Subcutaneous adipose tissue (tissue), 4 donors: ENCODE data around the gene RAP1GDS1. TPM values are rescaled to one million over a fixed set of nuclear protein-coding genes. Genes with fewer than 3 reads are reported as not detected.

Experiments
- total RNA-seq, 4 donors: library from RNA; depleted of rRNA; stranded (reverse); fragments of >200 nt; gene quantifications; one replicate each; pipeline ENCODE4 v1.1.0, GENCODE V29; 2016
- TF ChIP-seq, protein P1 (sequence below): fragments of 450-650 bp; IDR thresholded peaks from one replicate; pipeline ENCODE4 v1.5.1; 2016; ENCODE audit warnings: low read depth, mild to moderate bottlenecking, control low read depth, antibody characterized with exemption, moderate library complexity

The RAP1GDS1 gene
- total RNA-seq, 4 donors from 2014 or later, result 32.2 to 62.4 (median 40.3) TPM

DNA sequence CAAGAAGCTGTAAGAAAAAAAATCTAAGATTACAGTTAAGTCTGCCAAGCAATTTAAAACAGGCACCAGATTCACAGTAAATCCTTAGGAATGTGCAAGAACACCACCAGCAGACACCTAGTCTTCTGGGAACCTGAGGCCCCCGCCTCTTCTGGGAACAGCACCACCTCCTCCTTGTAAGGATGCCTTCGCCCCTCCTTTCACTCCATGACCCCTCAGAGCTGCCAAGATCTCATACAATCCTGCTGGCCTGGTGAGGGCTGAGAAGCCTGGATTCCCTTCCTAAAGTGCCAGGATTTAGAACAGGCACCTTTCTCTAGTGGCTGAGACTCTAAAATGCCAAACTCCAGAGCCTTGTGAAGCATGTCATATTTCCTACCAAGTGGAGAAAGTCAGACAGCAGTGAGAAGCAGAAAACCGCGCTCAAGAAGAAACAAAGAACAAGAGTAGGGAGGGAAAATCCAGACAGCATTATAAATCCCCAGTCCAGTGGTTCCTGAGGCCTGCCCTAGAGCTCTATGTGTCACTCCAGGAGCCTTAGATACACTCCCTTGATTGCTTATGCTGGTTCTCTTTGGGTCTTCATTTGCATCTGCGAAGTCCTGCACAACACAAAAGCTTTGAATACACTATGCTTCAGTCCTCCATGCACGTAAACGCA, 230.8 kb downstream of the RAP1GDS1 start:
- TF ChIP-seq, protein P1, sequence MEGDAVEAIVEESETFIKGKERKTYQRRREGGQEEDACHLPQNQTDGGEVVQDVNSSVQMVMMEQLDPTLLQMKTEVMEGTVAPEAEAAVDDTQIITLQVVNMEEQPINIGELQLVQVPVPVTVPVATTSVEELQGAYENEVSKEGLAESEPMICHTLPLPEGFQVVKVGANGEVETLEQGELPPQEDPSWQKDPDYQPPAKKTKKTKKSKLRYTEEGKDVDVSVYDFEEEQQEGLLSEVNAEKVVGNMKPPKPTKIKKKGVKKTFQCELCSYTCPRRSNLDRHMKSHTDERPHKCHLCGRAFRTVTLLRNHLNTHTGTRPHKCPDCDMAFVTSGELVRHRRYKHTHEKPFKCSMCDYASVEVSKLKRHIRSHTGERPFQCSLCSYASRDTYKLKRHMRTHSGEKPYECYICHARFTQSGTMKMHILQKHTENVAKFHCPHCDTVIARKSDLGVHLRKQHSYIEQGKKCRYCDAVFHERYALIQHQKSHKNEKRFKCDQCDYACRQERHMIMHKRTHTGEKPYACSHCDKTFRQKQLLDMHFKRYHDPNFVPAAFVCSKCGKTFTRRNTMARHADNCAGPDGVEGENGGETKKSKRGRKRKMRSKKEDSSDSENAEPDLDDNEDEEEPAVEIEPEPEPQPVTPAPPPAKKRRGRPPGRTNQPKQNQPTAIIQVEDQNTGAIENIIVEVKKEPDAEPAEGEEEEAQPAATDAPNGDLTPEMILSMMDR, result no peak

DNA sequence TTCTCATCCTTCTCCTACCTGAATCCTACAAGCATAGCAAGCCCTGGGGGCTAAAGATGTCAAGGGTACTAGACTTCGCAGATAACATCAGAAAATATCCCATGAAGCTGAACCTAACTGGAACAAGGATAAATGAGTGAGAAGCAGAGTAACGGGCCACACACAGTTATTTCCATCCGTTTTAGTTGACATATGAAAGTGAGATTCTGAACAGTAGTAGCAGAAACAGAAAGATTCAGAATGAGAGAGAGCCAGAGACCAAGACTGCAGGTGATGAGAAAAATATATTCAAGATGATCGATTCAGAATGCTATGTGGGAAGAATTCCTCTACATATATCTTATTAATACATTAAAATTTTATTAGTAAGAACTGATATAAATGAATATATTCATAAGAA, 232.1 kb downstream of the RAP1GDS1 start:
- TF ChIP-seq, protein P1, result no peak

Other genes with a start within 250 kb of the RAP1GDS1 start
- gene STPG2, start 117.9 kb upstream of the RAP1GDS1 start, total RNA-seq, result 1 to 10 TPM in 2 of 4 donors, under 1 TPM in 1, not detected in 1; 0.22 to 1.7 (median 1.1) TPM